Liver (tissue), 9 donors: ENCODE results near the gene UBASH3B. TPM values are rescaled to one million over a fixed set of nuclear protein-coding genes. Genes with fewer than 3 reads are reported as not detected.

ENCODE experiments used
- DNase-seq: peaks from one replicate; pipeline ENCODE4 v3.0.0-alpha.2; 2017; ENCODE audit warnings: low spot score
- H3K27ac ChIP-seq, 2 donors: one replicate each; pipeline ENCODE4 v1.7.0; 2013; ENCODE audit warnings: inconsistent platforms in 2 of 2, low read length in 2 of 2, control low read depth in 1 of 2, low read depth in 1 of 2, mild to moderate bottlenecking in 1 of 2
- H3K27me3 ChIP-seq, 4 donors: one replicate each; pipeline versions ENCODE4 v1.6.1 to v1.7.0; 2013; ENCODE audit warnings: low read length in 3 of 4, inconsistent platforms in 1 of 4, mild to moderate bottlenecking in 1 of 4, moderate library complexity in 1 of 4; ENCODE audit not compliant: control insufficient read depth in 4 of 4, insufficient read depth in 4 of 4
- H3K36me3 ChIP-seq, 4 donors: one replicate each; pipeline versions ENCODE4 v1.6.1 to v1.7.0; 2013; ENCODE audit warnings: low read length in 3 of 4, mild to moderate bottlenecking in 3 of 4, low read depth in 1 of 4, moderate library complexity in 1 of 4; ENCODE audit not compliant: control insufficient read depth in 4 of 4, insufficient read depth in 3 of 4
- H3K4me1 ChIP-seq, 4 donors: one replicate each; pipeline versions ENCODE4 v1.6.1 to v1.7.0; 2013; ENCODE audit warnings: low read length in 3 of 4, mild to moderate bottlenecking in 3 of 4, moderate library complexity in 1 of 4; ENCODE audit not compliant: control insufficient read depth in 4 of 4, insufficient read depth in 4 of 4
- H3K4me3 ChIP-seq, 3 donors: one replicate each; pipeline versions ENCODE4 v1.6.1 to v1.7.0; 2013; ENCODE audit warnings: low read length in 3 of 3, control low read depth in 1 of 3, low read depth in 1 of 3, mild to moderate bottlenecking in 1 of 3
- H3K9ac ChIP-seq, 2 donors: one replicate each; pipeline ENCODE4 v1.7.0; 2013; ENCODE audit warnings: low read length in 2 of 2, mild to moderate bottlenecking in 2 of 2, moderate library complexity in 2 of 2, control low read depth in 1 of 2, low read depth in 1 of 2
- H3K9me3 ChIP-seq, 4 donors: one replicate each; pipeline versions ENCODE4 v1.6.1 to v1.7.0; 2013; ENCODE audit warnings: low read length in 3 of 4; ENCODE audit not compliant: control insufficient read depth in 4 of 4
- CTCF ChIP-seq: fragments of 150-350 bp; IDR thresholded peaks from 2 replicates; pipeline ENCODE4 v1.5.1; 2017; ENCODE audit warnings: improper control_type of control experiment, low read depth, low read length; ENCODE audit not compliant: missing input control
- EGR1 ChIP-seq, 2 donors: IDR thresholded peaks; 2 replicates each; pipeline ENCODE4 v1.6.1; 2016 to 2018; ENCODE audit warnings: antibody characterized with exemption in 2 of 2, low read depth in 2 of 2
- FOXA1 ChIP-seq: IDR thresholded peaks from 2 replicates; pipeline ENCODE4 v1.6.1; 2016; ENCODE audit warnings: antibody characterized with exemption
- FOXA2 ChIP-seq: IDR thresholded peaks from 2 replicates; pipeline ENCODE4 v1.6.1; 2016; ENCODE audit warnings: antibody characterized with exemption
- GABPA ChIP-seq, 2 donors: IDR thresholded peaks in 1 of 2; conservative IDR thresholded peaks in 1 of 2; 2 replicates each; pipeline ENCODE4 v1.6.1; 2016; ENCODE audit warnings: antibody characterized with exemption in 2 of 2, mild to moderate bottlenecking in 1 of 2, moderate library complexity in 1 of 2
- HNF4A ChIP-seq, 2 donors: conservative IDR thresholded peaks; 2 replicates each; pipeline ENCODE4 v1.6.1; 2016; ENCODE audit warnings: antibody characterized with exemption in 2 of 2, mild to moderate bottlenecking in 2 of 2
- JUND ChIP-seq, 2 donors: IDR thresholded peaks; 2 replicates each; pipeline ENCODE4 v1.6.1; 2016; ENCODE audit warnings: antibody characterized with exemption in 2 of 2
- MAX ChIP-seq: IDR thresholded peaks from 2 replicates; pipeline ENCODE4 v1.6.1; 2016; ENCODE audit warnings: antibody characterized with exemption
- NR2F2 ChIP-seq: IDR thresholded peaks from 2 replicates; pipeline ENCODE4 v1.6.1; 2016; ENCODE audit warnings: antibody characterized with exemption
- RAD21 ChIP-seq, 2 donors: IDR thresholded peaks; 2 replicates each; pipeline ENCODE4 v1.6.1; 2016; ENCODE audit warnings: antibody characterized with exemption in 2 of 2, mild to moderate bottlenecking in 2 of 2
- REST ChIP-seq: IDR thresholded peaks from 2 replicates; pipeline ENCODE4 v1.6.1; 2016; ENCODE audit warnings: antibody characterized with exemption, mild to moderate bottlenecking
- RXRA ChIP-seq, 2 donors: IDR thresholded peaks; 2 replicates each; pipeline ENCODE4 v1.6.1; 2017 to 2018; ENCODE audit warnings: antibody characterized with exemption in 2 of 2, mild to moderate bottlenecking in 1 of 2
- SP1 ChIP-seq: IDR thresholded peaks from 2 replicates; pipeline ENCODE4 v1.6.1; 2018; ENCODE audit warnings: antibody characterized with exemption, mild to moderate bottlenecking
- TAF1 ChIP-seq: conservative IDR thresholded peaks from 2 replicates; pipeline ENCODE4 v1.6.1; 2016; ENCODE audit warnings: antibody characterized with exemption, mild to moderate bottlenecking
- YY1 ChIP-seq: IDR thresholded peaks from 2 replicates; pipeline ENCODE4 v1.6.1; 2016; ENCODE audit warnings: antibody characterized with exemption, mild to moderate bottlenecking
- ZBTB33 ChIP-seq: IDR thresholded peaks from 2 replicates; pipeline ENCODE4 v1.6.1; 2016; ENCODE audit warnings: antibody characterized with exemption
- WGBS: extraction: QIAGEN DNeasy Blood & Tissue Kit; methylation state at CpG from one replicate; pipeline ENCODE4 v1.1.7; 2013; 5-methylcytosine and 5-hydroxymethylcytosine counted together
- polyA plus RNA-seq, 2 donors: library from polyadenylated mRNA; stranded (reverse) in 1 of 2; unstranded in 1 of 2; fragments of 200-250 nt in 1 of 2; fragments of >200 nt in 1 of 2; fragmentation: Nextera tagmentation in 1 of 2; extraction: Ambion mirVana in 1 of 2; gene quantifications; one replicate each; pipeline versions ENCODE4 v1.2.1 to v1.2.3, GENCODE V29; 2013 to 2015
- total RNA-seq, 2 donors: library from RNA; depleted of rRNA; stranded (reverse); fragments of >200 nt; gene quantifications; one replicate each; pipeline ENCODE4 v1.2.3, GENCODE V29; 2014
- donor health status: healthy.
- donor health status: healthy.
- donor health status: healthy.
- donor health status: healthy.
- donor health status: healthy.

The UBASH3B gene
- total and polyA plus RNA-seq, 4 donors, result 0.48 to 5.5 (median 2.5) TPM

GRCh38 chr11:122691549-122692150 is 36.1 kb downstream of the UBASH3B start:
- Histone ChIP-seq H3K4me3 (no peak overlapping the region), H3K9me3 (no peaks in the 10 kb centered on the region), H3K4me1 (no peaks in the 10 kb centered on the region), H3K9ac (no peak overlapping the region), H3K27ac (peak overlapping the region in 1 of 2 donors; percentile 18), H3K36me3 (no peaks in the 10 kb centered on the region), H3K27me3 (no peaks in the 10 kb centered on the region)
- TF ChIP-seq CTCF (no peak), NR2F2 (no peak), JUND (IDR thresholded peaks at IDR 0.05) (no peak), RXRA (IDR thresholded peaks at IDR 0.05) (no peak)
- no peak for DNase-seq
- 83% methylated on average over 4 of the region's 4 CpGs for WGBS

- no peak for DNase-seq
- 92% methylated on average over 6 of the region's 6 CpGs for WGBS
- no peaks in the 10 kb centered on the region for H3K4me1 ChIP-seq
- no peak overlapping the region for H3K9ac ChIP-seq
- H3K9me3 ChIP-seq, result no peaks in the 10 kb centered on the region
- no peak overlapping the region for H3K4me3 ChIP-seq
- TF ChIP-seq RAD21 (IDR thresholded peaks at IDR 0.05), result no peak
- no peak for TF ChIP-seq FOXA2
- H3K27me3 ChIP-seq, result no peaks in the 10 kb centered on the region
- no peaks in the 10 kb centered on the region for H3K36me3 ChIP-seq
- H3K27ac ChIP-seq, result no peak overlapping the region
These were observed 36.9 kb downstream of the UBASH3B start for GRCh38 chr11:122692444-122692843.

GRCh38 chr11:122695076-122695615 is 39.6 kb downstream of the UBASH3B start:
- 93% methylated on average over 13 of the region's 13 CpGs for WGBS
- Histone ChIP-seq H3K27me3 (no peaks in the 10 kb centered on the region), H3K4me3 (no peak overlapping the region), H3K4me1 (no peaks in the 10 kb centered on the region), H3K9me3 (no peaks in the 10 kb centered on the region), H3K27ac (no peak overlapping the region), H3K9ac (no peak overlapping the region), H3K36me3 (no peaks in the 10 kb centered on the region)
- DNase-seq, result no peak
- TF ChIP-seq YY1, result no peak
- TF ChIP-seq JUND (IDR thresholded peaks at IDR 0.05), result no peak
- no peak for TF ChIP-seq EGR1 (IDR thresholded peaks at IDR 0.05; ENCODE audit: low read depth in 2 of 2)
- TF ChIP-seq HNF4A (conservative IDR thresholded peaks at IDR 0.05), result no peak

GRCh38 chr11:122696662-122697061 is 41.1 kb downstream of the UBASH3B start:
- no peaks in the 10 kb centered on the region for H3K36me3 ChIP-seq
- WGBS, result 51% methylated on average over 11 of the region's 11 CpGs
- no peaks in the 10 kb centered on the region for H3K4me1 ChIP-seq
- H3K9me3 ChIP-seq, result no peaks in the 10 kb centered on the region
- H3K9ac ChIP-seq, result no peak overlapping the region
- H3K4me3 ChIP-seq, result no peak overlapping the region
- H3K27me3 ChIP-seq, result no peaks in the 10 kb centered on the region
- H3K27ac ChIP-seq, result no peak overlapping the region
- DNase-seq, result no peak
- TF ChIP-seq TAF1 (no peak), ZBTB33 (no peak), MAX (no peak), RAD21 (IDR thresholded peaks at IDR 0.05) (no peak), FOXA1 (no peak), JUND (IDR thresholded peaks at IDR 0.05) (no peak), REST (no peak), GABPA (IDR thresholded peaks at IDR 0.05 in 1 of 2, conservative IDR thresholded peaks at IDR 0.05 in 1 of 2) (no peak), YY1 (no peak), HNF4A (conservative IDR thresholded peaks at IDR 0.05) (no peak), SP1 (no peak)
